GM21423 (cell line): ENCODE data around the gene MTHFD2L.
"Not testable (repeated sequence)": the region's sequence is repeated elsewhere in the genome, so short reads cannot be mapped to it uniquely, and the experiment has no call there.

Source experiments
- ATAC-seq: cut with Tn5 transposase; IDR thresholded peaks from one replicate; pipeline ENCODE4 v1.9.1; 2021; ENCODE audit warnings: mild to moderate bottlenecking, moderate library complexity; ENCODE audit not compliant: unreplicated experiment

Gene MTHFD2L

GRCh38 chr4:74181219-74181618 lies 23.3 kb downstream of the MTHFD2L start:
- no peak for ATAC-seq

GRCh38 chr4:74188912-74189311 lies 31.0 kb downstream of the MTHFD2L start:
- ATAC-seq, result no peak

GRCh38 chr4:74189331-74190043 lies 31.6 kb downstream of the MTHFD2L start:
- ATAC-seq, result peak; percentile 57

GRCh38 chr4:74190332-74190731 lies 32.4 kb downstream of the MTHFD2L start:
- ATAC-seq, result no peak

GRCh38 chr4:74190919-74191397 lies 33.0 kb downstream of the MTHFD2L start:
- no peak for ATAC-seq

- no peak for ATAC-seq
Observed at GRCh38 chr4:74197080-74197479, 39.2 kb downstream of the MTHFD2L start.

- ATAC-seq, result no peak
Observed at GRCh38 chr4:74202062-74202586, 44.2 kb downstream of the MTHFD2L start.

- ATAC-seq, result no peak
Observed at GRCh38 chr4:74203467-74203866, 45.5 kb downstream of the MTHFD2L start.

- no peak for ATAC-seq
Observed at GRCh38 chr4:74205046-74205445, 47.1 kb downstream of the MTHFD2L start.

- ATAC-seq, result no peak
Observed at GRCh38 chr4:74205559-74205958, 47.6 kb downstream of the MTHFD2L start.

GRCh38 chr4:74206088-74206825 lies 48.3 kb downstream of the MTHFD2L start:
- ATAC-seq, result peak; percentile 89

- ATAC-seq, result not testable (repeated sequence)
Observed at GRCh38 chr4:74214457-74215159, 56.7 kb downstream of the MTHFD2L start.

GRCh38 chr4:74215236-74215635 lies 57.3 kb downstream of the MTHFD2L start:
- not testable (repeated sequence) for ATAC-seq

GRCh38 chr4:74217365-74217764 lies 59.4 kb downstream of the MTHFD2L start:
- ATAC-seq, result no peak

- ATAC-seq, result no peak
Observed at GRCh38 chr4:74218201-74218600, 60.3 kb downstream of the MTHFD2L start.

GRCh38 chr4:74219240-74219639 lies 61.3 kb downstream of the MTHFD2L start:
- ATAC-seq, result no peak

- ATAC-seq, result no peak
Observed at GRCh38 chr4:74223098-74223497, 65.2 kb downstream of the MTHFD2L start.

- ATAC-seq, result no peak
Observed at GRCh38 chr4:74223801-74224200, 65.9 kb downstream of the MTHFD2L start.

GRCh38 chr4:74228691-74229640 lies 71.0 kb downstream of the MTHFD2L start:
- ATAC-seq, result peak; percentile 72

- peak; percentile 58 for ATAC-seq
Observed at GRCh38 chr4:74230902-74231499, 73.1 kb downstream of the MTHFD2L start.
